ENCODE data around the gene SPNS3. TPM values are rescaled to one million over a fixed set of nuclear protein-coding genes. Genes with fewer than 3 reads are reported as not detected.

The SPNS3 gene
- total and polyA plus RNA-seq, 2 donors from 2014 or later = 1.4 to 3.7 TPM

GRCh38 chr17:4511199-4511932, 77.6 kb downstream of the SPNS3 start:
- Histone ChIP-seq H3K27me3 (ENCODE audit: control insufficient read depth, insufficient read depth, low read length) (no peaks in the 10 kb centered on the region), H3K36me3 (ENCODE audit: control insufficient read depth in 2 of 3, insufficient read depth in 3 of 3, low read length in 3 of 3) (no peaks in the 10 kb centered on the region), H3K4me1 (ENCODE audit: control insufficient read depth in 2 of 3, insufficient read depth in 2 of 3, low read depth in 1 of 3, low read length in 3 of 3) (peaks cover 0 to 41% (median 32%) of the 10 kb centered on the region in 3 donors), H3K9ac (ENCODE audit: low read length in 3 of 3) (no peak overlapping the region), H3K4me3 (ENCODE audit: low read length in 3 of 3) (no peak overlapping the region), H3K9me3 (ENCODE audit: control insufficient read depth in 2 of 3, insufficient read depth in 1 of 3, low read length in 3 of 3) (no peaks in the 10 kb centered on the region), H3K27ac (ENCODE audit: low read depth in 2 of 2, low read length in 2 of 2) (no peak overlapping the region)
- TF ChIP-seq CTCF (IDR thresholded peaks at IDR 0.05; ENCODE audit: borderline replicate concordance, extremely low read depth, insufficient read depth) = no peak
- FAIRE-seq = no peak
- no peak for DNase-seq
- intact Hi-C loops (cut with DNase I) = no loop called here

- Histone ChIP-seq H3K4me3 (ENCODE audit: low read length in 3 of 3) (no peak overlapping the region), H3K9me3 (ENCODE audit: control insufficient read depth in 2 of 3, insufficient read depth in 1 of 3, low read length in 3 of 3) (no peaks in the 10 kb centered on the region), H3K9ac (ENCODE audit: low read length in 3 of 3) (no peak overlapping the region), H3K27ac (ENCODE audit: low read depth in 2 of 2, low read length in 2 of 2) (no peak overlapping the region), H3K4me1 (ENCODE audit: control insufficient read depth in 2 of 3, insufficient read depth in 2 of 3, low read depth in 1 of 3, low read length in 3 of 3) (peaks cover 0 to 36% (median 24%) of the 10 kb centered on the region in 3 donors), H3K27me3 (ENCODE audit: control insufficient read depth, insufficient read depth, low read length) (no peaks in the 10 kb centered on the region), H3K36me3 (ENCODE audit: control insufficient read depth in 2 of 3, insufficient read depth in 3 of 3, low read length in 3 of 3) (no peaks in the 10 kb centered on the region)
- FAIRE-seq (no peak), DNase-seq (no peak)
- no peak for TF ChIP-seq CTCF (IDR thresholded peaks at IDR 0.05; ENCODE audit: borderline replicate concordance, extremely low read depth, insufficient read depth)
- intact Hi-C loops (cut with DNase I) = no loop called here
Measured at GRCh38 chr17:4512156-4513112, 78.7 kb downstream of the SPNS3 start.

GRCh38 chr17:4513113-4514032, 79.6 kb downstream of the SPNS3 start:
- peaks cover 0 to 29% (median 24%) of the 10 kb centered on the region in 3 donors for H3K4me1 ChIP-seq (ENCODE audit: control insufficient read depth in 2 of 3, insufficient read depth in 2 of 3, low read depth in 1 of 3, low read length in 3 of 3)
- TF ChIP-seq CTCF (IDR thresholded peaks at IDR 0.05; ENCODE audit: borderline replicate concordance, extremely low read depth, insufficient read depth) = no peak
- FAIRE-seq = no peak

More at GRCh38 chr17:4513113-4514032, 79.6 kb downstream of the SPNS3 start:
- Histone ChIP-seq H3K27ac (ENCODE audit: low read depth in 2 of 2, low read length in 2 of 2) (peak overlapping the region; percentile 41 to 74), H3K9me3 (ENCODE audit: control insufficient read depth in 2 of 3, insufficient read depth in 1 of 3, low read length in 3 of 3) (no peaks in the 10 kb centered on the region), H3K9ac (ENCODE audit: low read length in 3 of 3) (no peak overlapping the region), H3K27me3 (ENCODE audit: control insufficient read depth, insufficient read depth, low read length) (no peaks in the 10 kb centered on the region), H3K4me3 (ENCODE audit: low read length in 3 of 3) (no peak overlapping the region), H3K36me3 (ENCODE audit: control insufficient read depth in 2 of 3, insufficient read depth in 3 of 3, low read length in 3 of 3) (no peaks in the 10 kb centered on the region)
- DNase-seq = peak in 3 of 5 donors; percentile 51 to 76 (median 64)
- intact Hi-C loops (cut with DNase I) = no loop called here
